DOHH2 (cell line): ENCODE results near the gene TRIM37.

ENCODE experiments used
- EZH2phosphoT487 ChIP-seq: fragments of 200-600 bp; sonication (generic); IDR thresholded peaks from 2 replicates; pipeline ENCODE4 v1.6.1; 2017; ENCODE audit warnings: borderline replicate concordance, mild to moderate bottlenecking, antibody characterized with exemption, low read length, moderate library complexity, mixed read lengths
- TF ChIP-seq, protein P1 (sequence below): fragments of 200-600 bp; sonication (generic); IDR thresholded peaks from one replicate; pipeline ENCODE4 v1.5.1; 2014; ENCODE audit warnings: antibody characterized with exemption, mild to moderate bottlenecking, low read depth, low read length; ENCODE audit not compliant: poor library complexity, severe bottlenecking

DNA sequence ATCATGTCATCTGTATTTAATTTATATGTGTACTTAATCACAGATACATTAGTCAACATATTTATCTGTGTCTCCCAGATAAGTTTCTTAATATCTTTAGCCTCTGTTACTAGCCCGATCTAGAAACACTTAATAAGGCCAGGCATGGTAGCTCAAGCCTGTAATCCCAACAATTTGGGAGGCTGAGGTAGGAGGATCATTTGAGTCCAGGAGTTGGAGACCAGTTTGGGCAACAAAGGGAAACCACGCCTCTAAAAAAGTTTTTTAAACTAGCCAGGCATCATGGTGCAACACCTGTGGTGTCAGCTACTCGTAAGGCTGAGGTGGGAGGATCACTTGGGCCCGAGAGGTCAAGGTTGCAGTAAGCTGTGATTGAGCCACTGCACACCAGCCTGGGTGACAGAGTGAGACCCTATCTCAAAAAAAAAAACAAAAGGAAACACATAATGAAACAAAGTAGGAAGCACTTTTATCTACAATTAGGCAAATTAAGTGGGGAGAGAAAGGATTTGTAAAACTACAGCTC lies 39.0 kb upstream of the TRIM37 start:
- TF ChIP-seq, protein P1, sequence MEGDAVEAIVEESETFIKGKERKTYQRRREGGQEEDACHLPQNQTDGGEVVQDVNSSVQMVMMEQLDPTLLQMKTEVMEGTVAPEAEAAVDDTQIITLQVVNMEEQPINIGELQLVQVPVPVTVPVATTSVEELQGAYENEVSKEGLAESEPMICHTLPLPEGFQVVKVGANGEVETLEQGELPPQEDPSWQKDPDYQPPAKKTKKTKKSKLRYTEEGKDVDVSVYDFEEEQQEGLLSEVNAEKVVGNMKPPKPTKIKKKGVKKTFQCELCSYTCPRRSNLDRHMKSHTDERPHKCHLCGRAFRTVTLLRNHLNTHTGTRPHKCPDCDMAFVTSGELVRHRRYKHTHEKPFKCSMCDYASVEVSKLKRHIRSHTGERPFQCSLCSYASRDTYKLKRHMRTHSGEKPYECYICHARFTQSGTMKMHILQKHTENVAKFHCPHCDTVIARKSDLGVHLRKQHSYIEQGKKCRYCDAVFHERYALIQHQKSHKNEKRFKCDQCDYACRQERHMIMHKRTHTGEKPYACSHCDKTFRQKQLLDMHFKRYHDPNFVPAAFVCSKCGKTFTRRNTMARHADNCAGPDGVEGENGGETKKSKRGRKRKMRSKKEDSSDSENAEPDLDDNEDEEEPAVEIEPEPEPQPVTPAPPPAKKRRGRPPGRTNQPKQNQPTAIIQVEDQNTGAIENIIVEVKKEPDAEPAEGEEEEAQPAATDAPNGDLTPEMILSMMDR = no peak
- no peak for TF ChIP-seq EZH2phosphoT487
